Mesendoderm (in vitro differentiated cells): ENCODE results near the gene BFSP2.

Experiments
- DNase-seq: peaks from one replicate; pipeline ENCODE4 v3.0.0; 2013
- H2AK5ac ChIP-seq: 2 replicates; pipeline ENCODE4 v1.6.1; 2013; ENCODE audit warnings: low read length, inconsistent platforms
- H2BK120ac ChIP-seq: 2 replicates; pipeline ENCODE4 v1.6.1; 2013; ENCODE audit warnings: low read depth, mild to moderate bottlenecking, low read length, moderate library complexity, mixed read lengths
- H2BK15ac ChIP-seq: replicated peaks from 2 replicates; pipeline ENCODE4 v1.6.1; 2013; ENCODE audit warnings: low read depth, mild to moderate bottlenecking, moderate library complexity
- H2BK5ac ChIP-seq: 2 replicates; pipeline ENCODE4 v1.6.1; 2013; ENCODE audit warnings: low read length, inconsistent platforms
- H3K18ac ChIP-seq: 2 replicates; pipeline ENCODE4 v1.6.1; 2013; ENCODE audit warnings: mild to moderate bottlenecking, low read length, mixed read lengths
- H3K23ac ChIP-seq: one replicate; pipeline ENCODE4 v1.6.1; 2013; ENCODE audit warnings: low read length
- H3K27ac ChIP-seq: 2 replicates; pipeline ENCODE4 v1.5.1; 2013; ENCODE audit warnings: low read depth, mild to moderate bottlenecking, inconsistent platforms, low read length, moderate library complexity
- H3K27me3 ChIP-seq: 2 replicates; pipeline ENCODE4 v1.6.1; 2013; ENCODE audit warnings: low read length, control low read depth, mild to moderate bottlenecking, inconsistent platforms; ENCODE audit not compliant: insufficient read depth, poor library complexity
- H3K36me3 ChIP-seq: 2 replicates; pipeline ENCODE4 v1.6.1; 2013; ENCODE audit warnings: low read length, inconsistent platforms; ENCODE audit not compliant: control insufficient read depth, insufficient read depth
- H3K4ac ChIP-seq: one replicate; pipeline ENCODE4 v1.6.1; 2013; ENCODE audit warnings: low read depth, mild to moderate bottlenecking, low read length, moderate library complexity
- H3K4me1 ChIP-seq: 2 replicates; pipeline ENCODE4 v1.6.1; 2013; ENCODE audit warnings: low read depth, low read length, inconsistent platforms; ENCODE audit not compliant: control insufficient read depth
- H3K4me2 ChIP-seq: 2 replicates; pipeline ENCODE4 v1.6.1; 2013; ENCODE audit warnings: low read length
- H3K4me3 ChIP-seq: 2 replicates; pipeline ENCODE4 v1.5.1; 2013; ENCODE audit warnings: mild to moderate bottlenecking, low read length
- H3K56ac ChIP-seq: one replicate; pipeline ENCODE4 v1.6.1; 2013; ENCODE audit warnings: low read length
- H3K79me1 ChIP-seq: 2 replicates; pipeline ENCODE4 v1.6.1; 2013; ENCODE audit warnings: low read length, inconsistent platforms
- H3K79me2 ChIP-seq: 2 replicates; pipeline ENCODE4 v1.6.1; 2013; ENCODE audit warnings: mild to moderate bottlenecking, low read length; ENCODE audit not compliant: control insufficient read depth, insufficient read depth
- H3K9ac ChIP-seq: 2 replicates; pipeline ENCODE4 v1.6.1; 2013; ENCODE audit warnings: low read length, inconsistent platforms
- H4K5ac ChIP-seq: one replicate; pipeline ENCODE4 v1.6.1; 2013; ENCODE audit warnings: low read length
- H4K8ac ChIP-seq: one replicate; pipeline ENCODE4 v1.6.1; 2013; ENCODE audit warnings: low read depth, mild to moderate bottlenecking, control low read depth, low read length, moderate library complexity
- WGBS: extraction: QIAGEN DNeasy Blood & Tissue Kit; methylation state at CpG from one replicate; pipeline ENCODE4 v1.1.7; 2013; ENCODE audit warnings: low lambda C conversion rate, missing lambda C conversion rate; ENCODE audit not compliant: insufficient coverage; ENCODE audit errors: extremely low coverage; 5-methylcytosine and 5-hydroxymethylcytosine counted together

The BFSP2 gene

DNA sequence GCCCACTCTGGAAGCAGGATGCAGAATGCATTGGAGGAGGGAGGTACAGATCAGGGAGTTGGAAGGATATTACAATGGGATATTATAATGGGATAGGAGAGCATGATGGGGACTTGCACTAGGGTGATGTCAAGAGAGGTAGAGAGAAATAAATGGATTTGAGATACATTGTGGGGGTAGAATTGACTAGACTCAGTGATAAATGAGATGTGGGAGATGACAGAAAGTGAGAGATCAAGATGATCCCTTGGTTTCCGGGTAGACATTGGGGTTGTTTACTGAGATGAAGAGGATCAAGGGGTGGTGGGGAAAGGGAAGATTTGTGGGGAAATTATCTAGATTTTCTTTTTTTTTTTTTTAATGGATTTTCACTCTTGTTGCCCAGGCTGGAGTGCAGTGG lies 42.7 kb downstream of the BFSP2 start:
- Histone ChIP-seq H3K79me2 (no peaks in the 10 kb centered on the region), H3K56ac (no peak overlapping the region), H4K5ac (no peak overlapping the region), H3K36me3 (no peaks in the 10 kb centered on the region), H3K27ac (no peak overlapping the region), H2BK5ac (no peak overlapping the region), H3K4ac (no peak overlapping the region), H3K27me3 (no peaks in the 10 kb centered on the region), H3K23ac (no peak overlapping the region), H3K4me1 (no peaks in the 10 kb centered on the region), H2AK5ac (no peak overlapping the region), H3K4me3 (no peak overlapping the region), H2BK15ac (no peak overlapping the region), H3K18ac (no peak overlapping the region), H4K8ac (no peak overlapping the region), H3K4me2 (no peak overlapping the region), H3K9ac (no peak overlapping the region), H2BK120ac (no peak overlapping the region), H3K79me1 (no peaks in the 10 kb centered on the region)
- DNase-seq = no peak
- no CpG with 5 or more reads among the region's 1 CpG for WGBS

DNA sequence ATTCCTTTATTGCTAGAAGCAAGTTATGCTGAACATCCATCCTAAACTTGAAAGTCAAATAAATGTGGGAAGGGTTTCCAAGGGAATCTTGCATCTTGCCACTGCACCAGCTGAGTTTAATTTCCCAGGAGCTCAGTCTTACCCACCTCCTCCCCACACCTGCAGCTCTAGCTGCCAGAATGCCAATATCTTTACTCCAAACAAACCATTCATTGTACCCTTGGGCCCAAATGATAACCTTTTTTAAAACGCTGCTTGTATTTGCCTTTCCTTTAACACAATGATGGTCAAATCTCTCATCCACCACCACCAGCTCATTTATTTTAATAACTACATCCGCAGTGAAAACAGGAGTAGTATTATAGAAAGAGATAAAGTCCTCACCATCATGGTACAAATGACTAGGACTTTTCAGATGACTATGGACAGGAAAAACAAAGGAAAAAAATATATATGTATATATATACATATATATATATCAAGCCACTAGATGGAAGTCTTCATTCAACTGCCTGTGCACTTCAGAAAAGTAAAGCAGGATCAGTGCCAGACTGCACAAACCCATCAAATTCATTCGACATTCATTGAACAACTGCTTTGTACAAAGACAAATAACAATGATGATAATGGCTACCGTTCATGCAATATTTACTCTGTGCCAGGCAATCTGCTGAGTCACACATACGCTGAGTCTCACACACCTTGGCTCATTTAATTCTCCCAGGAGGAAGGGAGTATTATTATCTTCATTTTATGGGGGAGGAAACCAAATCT lies 44.0 kb downstream of the BFSP2 start:
- H3K9ac ChIP-seq = no peak overlapping the region
- no peaks in the 10 kb centered on the region for H3K27me3 ChIP-seq
- no peak overlapping the region for H3K4me2 ChIP-seq
- H2AK5ac ChIP-seq = no peak overlapping the region
- no peak overlapping the region for H3K4me3 ChIP-seq
- H2BK120ac ChIP-seq = no peak overlapping the region
- DNase-seq = no peak
- no CpG with 5 or more reads among the region's 5 CpGs for WGBS
- H4K5ac ChIP-seq = no peak overlapping the region
- no peak overlapping the region for H4K8ac ChIP-seq
- H2BK5ac ChIP-seq = no peak overlapping the region
- no peaks in the 10 kb centered on the region for H3K79me2 ChIP-seq
- H2BK15ac ChIP-seq = no peak overlapping the region
- no peaks in the 10 kb centered on the region for H3K4me1 ChIP-seq
- H3K23ac ChIP-seq = no peak overlapping the region
- H3K4ac ChIP-seq = no peak overlapping the region
- no peak overlapping the region for H3K18ac ChIP-seq
- no peaks in the 10 kb centered on the region for H3K79me1 ChIP-seq
- no peaks in the 10 kb centered on the region for H3K36me3 ChIP-seq
- H3K56ac ChIP-seq = no peak overlapping the region
- H3K27ac ChIP-seq = no peak overlapping the region

DNA sequence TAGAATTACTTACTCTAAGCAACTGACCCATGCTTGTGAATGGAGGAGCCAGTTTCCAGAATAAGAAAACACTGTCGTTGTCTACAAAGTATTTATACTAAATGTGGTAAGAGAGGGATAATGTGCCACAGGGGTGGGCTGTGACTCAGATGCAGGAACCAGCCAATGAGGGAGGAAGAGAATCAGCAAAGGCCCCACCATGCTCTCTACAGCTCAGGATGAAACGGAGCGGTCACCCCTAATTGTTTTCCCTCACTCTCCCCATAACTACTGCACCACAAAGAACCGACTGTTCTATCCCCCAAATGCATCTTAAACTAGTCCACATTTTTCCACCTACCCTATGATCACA lies 44.5 kb downstream of the BFSP2 start:
- Histone ChIP-seq H3K79me1 (no peaks in the 10 kb centered on the region), H3K56ac (no peak overlapping the region), H3K9ac (no peak overlapping the region), H3K4ac (no peak overlapping the region), H2BK5ac (no peak overlapping the region), H3K4me3 (no peak overlapping the region), H3K18ac (no peak overlapping the region), H2AK5ac (no peak overlapping the region), H3K79me2 (no peaks in the 10 kb centered on the region), H2BK15ac (no peak overlapping the region), H3K27me3 (no peaks in the 10 kb centered on the region), H3K23ac (no peak overlapping the region), H3K4me1 (no peaks in the 10 kb centered on the region), H4K8ac (no peak overlapping the region), H3K27ac (no peak overlapping the region), H3K4me2 (no peak overlapping the region), H2BK120ac (no peak overlapping the region), H3K36me3 (no peaks in the 10 kb centered on the region), H4K5ac (no peak overlapping the region)
- DNase-seq = no peak
- WGBS = no CpG with 5 or more reads among the region's 4 CpGs

DNA sequence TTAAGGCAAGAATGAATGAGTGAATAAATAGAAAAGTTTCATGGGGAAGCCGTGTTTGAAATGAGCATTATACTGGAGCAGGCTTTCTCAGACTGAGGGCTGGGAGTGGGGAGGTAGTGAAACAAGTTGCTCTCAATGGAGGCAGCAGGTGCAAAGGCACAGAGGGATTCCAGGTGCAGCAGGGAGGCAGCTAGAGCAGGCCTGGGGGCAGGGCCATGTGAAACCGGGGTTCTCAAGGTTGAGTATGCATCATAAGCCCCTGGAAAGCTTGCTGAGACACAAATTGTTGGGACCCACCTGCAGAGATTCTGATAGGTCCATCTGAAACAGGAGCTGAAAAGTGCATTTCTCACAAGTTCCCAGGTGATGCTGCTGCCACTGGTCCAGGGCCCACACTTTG lies 45.3 kb downstream of the BFSP2 start:
- no peak overlapping the region for H4K5ac ChIP-seq
- no peak overlapping the region for H2AK5ac ChIP-seq
- H2BK15ac ChIP-seq = no peak overlapping the region
- no peak overlapping the region for H4K8ac ChIP-seq
- H3K79me1 ChIP-seq = no peaks in the 10 kb centered on the region
- H3K9ac ChIP-seq = no peak overlapping the region
- H3K23ac ChIP-seq = no peak overlapping the region
- H3K79me2 ChIP-seq = no peaks in the 10 kb centered on the region
- no peak overlapping the region for H2BK5ac ChIP-seq
- no peak overlapping the region for H3K18ac ChIP-seq
- H3K4ac ChIP-seq = no peak overlapping the region
- H3K4me2 ChIP-seq = no peak overlapping the region
- H3K4me1 ChIP-seq = no peaks in the 10 kb centered on the region
- WGBS = no CpG with 5 or more reads among the region's 2 CpGs
- DNase-seq = no peak
- H3K27ac ChIP-seq = no peak overlapping the region
- H3K36me3 ChIP-seq = no peaks in the 10 kb centered on the region
- H3K27me3 ChIP-seq = no peaks in the 10 kb centered on the region
- H3K56ac ChIP-seq = no peak overlapping the region
- no peak overlapping the region for H3K4me3 ChIP-seq
- no peak overlapping the region for H2BK120ac ChIP-seq

DNA sequence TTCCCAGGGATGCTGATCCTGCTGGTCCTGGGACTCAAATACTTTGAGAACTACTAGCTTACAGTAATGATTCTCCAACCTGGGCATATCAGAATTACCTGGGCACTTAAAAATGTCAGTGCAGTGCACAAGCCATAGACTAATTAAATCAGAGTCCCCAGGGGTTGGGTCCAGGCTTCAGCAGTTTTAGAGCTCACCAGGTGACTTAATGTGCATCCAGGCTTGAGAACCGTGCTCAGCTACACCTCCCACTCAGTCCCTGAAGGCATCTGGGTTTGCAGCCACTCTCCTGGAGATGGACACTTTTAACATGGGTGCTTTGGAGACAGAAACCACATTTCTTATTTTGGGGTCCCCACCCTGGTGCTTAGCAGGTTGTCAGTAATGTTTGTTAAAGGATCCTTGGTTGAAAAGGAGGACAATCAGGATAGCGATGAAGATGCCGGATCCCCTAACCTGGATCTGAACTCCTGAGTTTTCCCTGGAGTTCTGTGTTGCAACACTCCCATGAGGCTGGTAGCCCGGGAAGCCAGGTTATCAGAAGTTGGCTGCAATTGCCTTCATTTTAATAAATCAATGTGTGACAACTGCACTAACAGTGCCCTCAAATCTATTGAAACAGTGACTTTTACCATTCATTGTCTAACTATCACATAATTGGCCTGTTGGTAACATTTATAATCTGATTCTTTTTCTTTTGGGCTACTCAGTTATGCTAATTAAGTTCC lies 48.1 kb downstream of the BFSP2 start:
- no peak overlapping the region for H2BK120ac ChIP-seq
- no CpG with 5 or more reads among the region's 4 CpGs for WGBS

More for the DNA sequence above, 48.1 kb downstream of the BFSP2 start:
- H3K36me3 ChIP-seq = no peaks in the 10 kb centered on the region
- DNase-seq = no peak
- H3K27ac ChIP-seq = no peak overlapping the region
- no peak overlapping the region for H3K4me2 ChIP-seq
- H2BK15ac ChIP-seq = no peak overlapping the region
- no peaks in the 10 kb centered on the region for H3K79me2 ChIP-seq
- H3K4ac ChIP-seq = no peak overlapping the region
- no peak overlapping the region for H4K8ac ChIP-seq
- no peak overlapping the region for H4K5ac ChIP-seq
- no peaks in the 10 kb centered on the region for H3K79me1 ChIP-seq
- no peak overlapping the region for H3K18ac ChIP-seq
- H3K4me3 ChIP-seq = no peak overlapping the region
- no peaks in the 10 kb centered on the region for H3K4me1 ChIP-seq
- no peak overlapping the region for H3K23ac ChIP-seq
- no peaks in the 10 kb centered on the region for H3K27me3 ChIP-seq
- no peak overlapping the region for H3K9ac ChIP-seq
- H2BK5ac ChIP-seq = no peak overlapping the region
- H2AK5ac ChIP-seq = no peak overlapping the region
- no peak overlapping the region for H3K56ac ChIP-seq
